ENCODE results near the gene CFAP68. TPM values are rescaled to one million over a fixed set of nuclear protein-coding genes. Genes with fewer than 3 reads are reported as not detected.

The CFAP68 gene
- total and polyA plus RNA-seq, 7 donors: 4.4 to 17.7 (median 7.6) TPM

GRCh38 chr11:111917788-111918187, 38.4 kb downstream of the CFAP68 start:
- peak overlapping the region; percentile 59 for H3K4me3 ChIP-seq
- H3K4me1 ChIP-seq: peaks cover 65% of the 10 kb centered on the region
- H3K36me3 ChIP-seq (ENCODE audit: insufficient read depth in 1 of 2, low read depth in 1 of 2): no peaks in the 10 kb centered on the region
- TF ChIP-seq, protein P1, sequence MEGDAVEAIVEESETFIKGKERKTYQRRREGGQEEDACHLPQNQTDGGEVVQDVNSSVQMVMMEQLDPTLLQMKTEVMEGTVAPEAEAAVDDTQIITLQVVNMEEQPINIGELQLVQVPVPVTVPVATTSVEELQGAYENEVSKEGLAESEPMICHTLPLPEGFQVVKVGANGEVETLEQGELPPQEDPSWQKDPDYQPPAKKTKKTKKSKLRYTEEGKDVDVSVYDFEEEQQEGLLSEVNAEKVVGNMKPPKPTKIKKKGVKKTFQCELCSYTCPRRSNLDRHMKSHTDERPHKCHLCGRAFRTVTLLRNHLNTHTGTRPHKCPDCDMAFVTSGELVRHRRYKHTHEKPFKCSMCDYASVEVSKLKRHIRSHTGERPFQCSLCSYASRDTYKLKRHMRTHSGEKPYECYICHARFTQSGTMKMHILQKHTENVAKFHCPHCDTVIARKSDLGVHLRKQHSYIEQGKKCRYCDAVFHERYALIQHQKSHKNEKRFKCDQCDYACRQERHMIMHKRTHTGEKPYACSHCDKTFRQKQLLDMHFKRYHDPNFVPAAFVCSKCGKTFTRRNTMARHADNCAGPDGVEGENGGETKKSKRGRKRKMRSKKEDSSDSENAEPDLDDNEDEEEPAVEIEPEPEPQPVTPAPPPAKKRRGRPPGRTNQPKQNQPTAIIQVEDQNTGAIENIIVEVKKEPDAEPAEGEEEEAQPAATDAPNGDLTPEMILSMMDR (IDR thresholded peaks at IDR 0.05): no peak
- no peaks in the 10 kb centered on the region for H3K27me3 ChIP-seq (ENCODE audit: insufficient read depth in 3 of 3, low read length in 2 of 3)
- H3K9me3 ChIP-seq: no peaks in the 10 kb centered on the region
- peak overlapping the region; percentile 91 for H3K27ac ChIP-seq
- intact Hi-C loops (cut with DNase I): no loop called here
- DNase-seq: no peak
- no peak for ATAC-seq
- 88 to 93% (median 91%) methylated on average over 3 of the region's 3 CpGs for WGBS, 3 donors

DNA sequence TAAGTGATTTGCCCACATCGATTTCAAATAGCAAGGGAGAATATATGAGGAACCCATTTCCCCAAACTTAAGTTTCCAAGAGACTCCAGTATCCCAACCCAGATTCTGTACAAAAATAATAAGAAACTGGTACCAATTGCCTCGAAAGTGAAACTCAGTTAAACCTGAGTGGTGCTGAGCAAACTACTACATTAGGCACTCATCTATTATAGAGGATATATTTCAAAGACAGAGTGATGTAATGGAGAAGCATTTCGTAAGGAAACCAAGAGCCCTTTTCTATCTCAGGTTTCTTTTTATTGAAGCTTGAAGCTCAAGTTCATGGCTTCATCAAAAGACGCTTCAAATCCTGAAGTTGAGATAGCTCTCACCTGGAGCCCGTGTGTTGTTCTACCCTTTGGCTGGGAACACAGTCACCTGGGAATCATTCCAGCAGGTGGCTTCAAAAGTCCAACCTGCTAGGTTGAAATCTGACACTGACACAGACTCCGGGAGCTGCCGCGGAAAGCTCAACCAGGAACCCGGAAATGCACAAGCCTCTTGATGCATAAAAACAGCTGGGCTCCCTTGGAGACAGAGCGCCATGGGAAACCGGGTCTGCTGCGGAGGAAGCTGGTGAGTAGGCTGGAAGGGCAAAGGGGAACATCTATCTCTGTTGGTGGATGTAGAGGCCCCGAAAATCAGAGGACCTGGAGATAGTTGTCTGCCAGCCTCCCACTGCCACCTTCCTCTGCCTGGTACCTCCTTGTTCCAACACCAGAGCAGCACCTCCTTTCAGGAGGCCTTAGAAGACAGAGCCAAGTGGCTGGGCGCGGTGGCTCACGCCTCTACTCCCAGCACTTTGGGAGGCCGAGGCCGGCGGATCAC, 39.3 kb downstream of the CFAP68 start, which contains the start of gene C11orf52:
C11orf52 (plus strand) TSS at position 524 of the 867 bp plus-strand sequence; CDS start at position 584, 60 bp downstream.
- TF ChIP-seq, protein P1 (IDR thresholded peaks at IDR 0.05): no peak
- H3K27me3 ChIP-seq (ENCODE audit: insufficient read depth in 3 of 3, low read length in 2 of 3): no peaks in the 10 kb centered on the region
- 29 to 37% (median 31%) methylated on average over 19 of the region's 19 CpGs for WGBS, 3 donors
- H3K9me3 ChIP-seq: no peaks in the 10 kb centered on the region
- H3K4me3 ChIP-seq: peak within 1 kb of the TSS; percentile 59
- DNase-seq (peak; percentile 62 to 81), ATAC-seq (peak; percentile 82 to 87 (median 86))
- H3K4me1 ChIP-seq: peaks cover 72% of the 10 kb centered on the region
- intact Hi-C loops (cut with DNase I): no loop called here
- no peaks in the 10 kb centered on the region for H3K36me3 ChIP-seq (ENCODE audit: insufficient read depth in 1 of 2, low read depth in 1 of 2)
- peak within 1 kb of the TSS; percentile 91 for H3K27ac ChIP-seq

DNA sequence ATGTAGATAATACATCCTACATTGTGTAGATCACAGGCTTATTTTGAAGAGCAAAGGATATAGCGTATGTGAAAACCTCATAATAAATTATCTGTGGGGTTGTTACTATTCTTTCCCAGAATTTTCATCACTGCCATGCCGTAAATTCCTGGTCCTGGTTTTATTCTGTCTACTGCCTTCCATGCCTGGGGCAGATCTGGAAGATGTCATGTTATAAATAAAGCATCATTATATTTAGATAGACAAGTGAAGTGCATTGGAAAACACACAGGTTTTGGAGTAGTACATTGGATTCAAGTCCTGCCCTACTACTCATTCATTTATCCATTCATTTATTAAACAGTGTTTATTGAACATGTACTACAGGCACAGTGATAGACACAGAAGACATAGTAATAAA, 41.6 kb downstream of the CFAP68 start:
- H3K4me1 ChIP-seq: peaks cover 79% of the 10 kb centered on the region
- WGBS, 3 donors: 29 to 56% (median 31%) methylated on average over 2 of the region's 2 CpGs
- peak overlapping the region; percentile 91 for H3K27ac ChIP-seq

GRCh38 chr11:111921541-111922230, 42.3 kb downstream of the CFAP68 start:
- no peaks in the 10 kb centered on the region for H3K36me3 ChIP-seq (ENCODE audit: insufficient read depth in 1 of 2, low read depth in 1 of 2)
- DNase-seq (no peak), ATAC-seq (no peak)
- peaks cover 84% of the 10 kb centered on the region for H3K4me1 ChIP-seq
- H3K4me3 ChIP-seq: no peak overlapping the region
- TF ChIP-seq, protein P1 (IDR thresholded peaks at IDR 0.05): no peak
- WGBS, 3 donors: 74 to 86% (median 74%) methylated on average over 7 of the region's 7 CpGs
- H3K27me3 ChIP-seq (ENCODE audit: insufficient read depth in 3 of 3, low read length in 2 of 3): no peaks in the 10 kb centered on the region
- intact Hi-C loops (cut with DNase I): no loop called here
- H3K27ac ChIP-seq: peak overlapping the region; percentile 91
- no peaks in the 10 kb centered on the region for H3K9me3 ChIP-seq

More for the DNA sequence above, 41.6 kb downstream of the CFAP68 start:
- no peaks in the 10 kb centered on the region for H3K27me3 ChIP-seq (ENCODE audit: insufficient read depth in 3 of 3, low read length in 2 of 3)
- no peak for DNase-seq
- no peaks in the 10 kb centered on the region for H3K36me3 ChIP-seq (ENCODE audit: insufficient read depth in 1 of 2, low read depth in 1 of 2)
- no peaks in the 10 kb centered on the region for H3K9me3 ChIP-seq
- TF ChIP-seq, protein P1 (IDR thresholded peaks at IDR 0.05): no peak
- no peak for ATAC-seq
- intact Hi-C loops (cut with DNase I): no loop called here
- no peak overlapping the region for H3K4me3 ChIP-seq

Measured in psoas muscle (tissue), 8 donors.